NCI-H82 (cell line): Measurements from ENCODE around the gene RGS3.

ENCODE experiments used
- DNase-seq: peaks from one replicate; lab custom pipeline; 2025; lab: John Stamatoyannopoulos, UW

The RGS3 gene

DNA sequence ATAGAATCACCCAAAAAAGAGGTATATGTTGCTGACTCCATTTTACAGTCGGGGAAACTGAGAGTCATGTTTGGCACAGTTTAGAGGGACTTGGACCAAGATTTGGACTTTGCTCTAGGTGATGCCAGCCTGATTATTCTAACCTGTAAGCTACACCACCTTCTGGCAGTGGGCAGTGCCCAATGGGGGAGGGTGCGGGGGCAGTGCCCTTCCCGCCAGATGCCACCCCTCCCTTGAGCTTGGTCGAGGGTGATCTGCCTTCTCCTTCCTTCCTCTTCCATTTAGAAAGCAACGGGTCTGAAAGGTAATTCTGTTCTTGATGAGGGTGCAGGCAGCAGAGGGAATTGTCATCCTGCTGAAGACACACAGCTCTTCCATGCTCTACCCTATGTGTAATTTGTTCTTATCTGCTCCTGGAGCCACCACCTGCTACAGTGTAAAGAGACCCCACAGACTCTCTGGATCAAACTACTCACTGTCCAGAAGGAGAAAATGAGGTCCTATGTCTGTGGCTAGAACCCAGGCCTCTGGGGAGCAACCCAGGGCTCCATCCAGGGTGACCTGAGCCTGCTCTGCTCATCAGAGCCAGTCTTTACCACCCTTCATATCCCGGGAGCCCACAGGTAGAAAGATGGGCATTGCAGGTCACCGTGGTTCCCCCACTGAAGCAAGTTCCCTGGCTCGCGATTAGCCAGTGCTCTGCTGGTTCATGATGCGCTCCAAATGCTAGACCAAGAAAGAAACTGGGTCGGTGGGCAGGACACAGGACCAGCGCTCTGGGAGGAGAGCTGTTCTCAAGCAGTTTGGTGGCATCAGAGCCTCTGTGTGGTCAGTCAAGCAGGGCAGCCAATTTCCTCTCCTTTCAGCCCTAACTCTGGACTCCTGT lies 156.2 kb downstream of the RGS3 start:
- no peak for DNase-seq

GRCh38 chr9:113620377-113621161 lies 157.0 kb downstream of the RGS3 start:
- no peak for DNase-seq

GRCh38 chr9:113621309-113621791 lies 157.8 kb downstream of the RGS3 start:
- DNase-seq, result no peak

- DNase-seq, result no peak
Observed at GRCh38 chr9:113621980-113622379, 158.5 kb downstream of the RGS3 start.

DNA sequence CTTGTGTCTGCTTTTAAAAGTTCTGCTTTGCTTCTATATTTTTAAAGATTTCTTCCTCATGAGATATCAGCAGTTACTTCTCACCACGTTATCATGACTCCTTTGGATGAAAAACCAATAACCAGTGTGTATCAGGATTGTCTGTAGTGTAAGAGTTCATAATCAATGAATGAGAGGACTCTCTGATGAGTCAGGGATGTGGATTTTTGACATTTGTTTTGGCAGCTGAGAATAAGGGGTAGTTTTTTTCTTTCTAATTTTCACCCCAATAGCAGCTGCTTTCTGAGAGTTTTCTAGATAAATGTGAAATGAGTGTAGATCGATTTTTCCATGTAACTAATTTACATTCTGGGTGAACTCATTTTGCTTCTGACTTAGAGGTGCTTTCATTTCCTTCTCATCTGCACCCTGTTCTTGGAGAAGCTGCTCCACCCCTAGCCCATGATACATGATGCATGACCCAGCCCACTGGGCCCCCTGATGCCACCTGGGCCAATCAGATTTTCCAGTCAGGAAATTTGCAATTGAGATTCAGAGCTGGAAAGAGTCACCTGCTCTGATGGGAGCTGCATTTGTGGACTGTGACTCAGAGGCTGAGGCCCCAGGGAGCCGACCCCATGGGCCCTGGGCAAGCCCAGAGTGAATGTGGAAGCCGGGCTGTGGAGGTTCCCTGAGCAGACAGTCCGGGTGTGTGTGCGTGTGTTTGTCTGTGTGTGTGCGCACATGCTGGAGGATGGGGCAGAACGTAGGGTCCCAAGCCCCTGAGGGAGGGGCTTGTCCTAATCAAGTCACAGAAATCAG lies 159.3 kb downstream of the RGS3 start:
- DNase-seq, result peak; percentile 19

DNA sequence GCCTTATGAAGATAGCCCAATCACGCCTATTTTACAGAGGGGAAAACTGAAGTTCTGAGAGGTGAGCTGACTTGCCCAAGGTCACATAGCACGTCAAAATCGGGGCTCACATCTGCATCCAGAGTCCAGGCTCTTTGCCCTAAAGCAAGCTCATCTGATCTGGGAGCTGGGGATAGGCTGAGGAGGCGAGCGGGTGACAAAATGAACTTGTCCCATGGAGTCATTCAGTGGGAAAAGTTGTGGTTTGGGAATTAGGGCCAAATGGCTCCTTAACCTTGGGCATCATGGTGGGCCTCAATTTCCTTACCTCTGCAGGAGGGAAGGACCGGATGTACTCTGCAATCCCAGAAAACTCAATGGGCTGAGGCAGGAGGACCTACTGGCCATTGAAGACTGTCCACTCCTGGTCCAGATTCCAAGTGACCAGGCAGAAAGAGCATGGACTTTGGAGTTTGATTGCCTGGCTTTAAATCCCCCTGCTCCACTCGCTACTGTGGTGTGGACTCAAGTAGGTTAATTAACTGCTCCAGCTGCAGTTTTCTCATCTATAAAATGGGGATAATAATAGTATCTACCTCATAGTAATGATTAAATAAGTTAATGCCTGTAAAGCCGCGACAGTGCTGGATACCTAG lies 160.4 kb downstream of the RGS3 start:
- no peak for DNase-seq

- DNase-seq, result peak; percentile 43
Observed at GRCh38 chr9:113624721-113625120, 161.2 kb downstream of the RGS3 start.

GRCh38 chr9:113625486-113625885 lies 162.0 kb downstream of the RGS3 start:
- DNase-seq, result no peak

DNA sequence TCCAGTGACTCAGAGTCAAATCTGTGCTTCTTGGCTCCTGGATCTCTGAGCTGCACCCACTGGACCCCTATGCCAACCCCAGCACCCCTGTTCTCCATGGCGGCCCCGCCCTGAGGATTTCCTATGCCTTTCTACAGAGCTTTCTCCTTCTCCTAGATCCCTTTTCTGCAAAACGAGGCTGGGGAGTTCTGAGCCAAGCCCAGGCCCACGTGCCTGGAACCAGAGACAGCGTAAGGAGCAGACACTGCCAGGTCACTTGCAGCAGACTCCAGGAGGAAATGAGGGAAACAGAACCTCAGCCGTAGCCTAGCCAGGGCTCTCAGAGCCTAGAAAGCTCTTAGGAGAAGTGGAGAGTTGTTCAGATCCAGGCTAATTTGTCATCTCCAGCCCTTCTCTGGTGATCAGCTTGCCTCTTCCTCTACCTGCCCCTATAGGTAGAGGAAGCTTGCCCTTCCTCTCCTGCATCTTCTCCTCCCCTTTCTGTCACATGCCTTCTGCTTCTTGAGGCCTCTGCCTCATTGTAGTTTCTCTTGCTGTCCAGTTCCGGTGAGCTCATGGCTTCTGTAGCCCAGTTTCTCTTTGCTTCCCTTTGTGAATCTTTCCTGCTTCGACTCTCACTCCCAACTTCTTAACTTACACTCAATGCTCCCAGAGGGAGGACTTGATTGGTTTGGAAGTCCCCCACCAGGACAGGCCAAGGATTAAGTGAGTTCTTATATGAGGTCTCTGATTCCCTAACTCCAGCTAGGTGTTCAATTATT lies 163.4 kb downstream of the RGS3 start:
- no peak for DNase-seq

- no peak for DNase-seq
Observed at GRCh38 chr9:113628621-113629020, 165.1 kb downstream of the RGS3 start.

DNA sequence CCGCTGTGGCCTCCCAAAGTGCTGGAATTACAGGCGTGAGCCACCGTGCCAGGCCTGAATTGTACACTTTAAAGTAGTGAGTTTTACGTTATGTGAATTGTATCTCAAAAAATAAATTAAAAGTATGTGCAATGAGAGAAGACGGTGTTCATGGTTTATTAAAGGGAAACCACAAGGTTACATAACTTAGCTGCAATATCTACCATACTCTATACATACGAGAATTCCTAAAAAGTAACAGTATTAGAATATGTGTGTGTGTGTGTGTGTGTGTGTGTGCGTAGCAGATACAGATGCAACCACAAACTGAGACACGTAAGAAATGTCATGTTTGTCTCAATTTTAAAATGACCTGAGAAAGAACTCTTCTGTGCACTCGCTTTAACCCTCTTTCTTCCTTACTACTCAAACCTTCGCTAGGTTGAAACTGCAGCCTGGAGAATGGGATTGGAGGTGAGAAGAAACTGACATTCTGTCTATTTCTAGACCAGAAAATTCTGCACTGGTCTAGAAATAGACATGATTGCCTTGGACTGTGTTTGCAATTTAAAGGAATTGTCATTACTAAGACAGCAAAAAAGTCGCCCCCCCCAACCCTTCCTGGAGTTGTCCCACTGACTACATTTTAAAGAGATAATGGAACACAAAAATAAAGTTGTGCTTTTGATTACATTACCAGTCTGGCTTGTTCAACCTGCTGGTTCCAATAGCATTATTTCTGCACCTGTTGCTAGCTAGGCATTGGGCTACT lies 167.0 kb downstream of the RGS3 start:
- DNase-seq, result no peak

GRCh38 chr9:113631137-113631765 lies 167.7 kb downstream of the RGS3 start:
- DNase-seq, result no peak

GRCh38 chr9:113631871-113632665 lies 168.5 kb downstream of the RGS3 start:
- peak; percentile 50 for DNase-seq

DNA sequence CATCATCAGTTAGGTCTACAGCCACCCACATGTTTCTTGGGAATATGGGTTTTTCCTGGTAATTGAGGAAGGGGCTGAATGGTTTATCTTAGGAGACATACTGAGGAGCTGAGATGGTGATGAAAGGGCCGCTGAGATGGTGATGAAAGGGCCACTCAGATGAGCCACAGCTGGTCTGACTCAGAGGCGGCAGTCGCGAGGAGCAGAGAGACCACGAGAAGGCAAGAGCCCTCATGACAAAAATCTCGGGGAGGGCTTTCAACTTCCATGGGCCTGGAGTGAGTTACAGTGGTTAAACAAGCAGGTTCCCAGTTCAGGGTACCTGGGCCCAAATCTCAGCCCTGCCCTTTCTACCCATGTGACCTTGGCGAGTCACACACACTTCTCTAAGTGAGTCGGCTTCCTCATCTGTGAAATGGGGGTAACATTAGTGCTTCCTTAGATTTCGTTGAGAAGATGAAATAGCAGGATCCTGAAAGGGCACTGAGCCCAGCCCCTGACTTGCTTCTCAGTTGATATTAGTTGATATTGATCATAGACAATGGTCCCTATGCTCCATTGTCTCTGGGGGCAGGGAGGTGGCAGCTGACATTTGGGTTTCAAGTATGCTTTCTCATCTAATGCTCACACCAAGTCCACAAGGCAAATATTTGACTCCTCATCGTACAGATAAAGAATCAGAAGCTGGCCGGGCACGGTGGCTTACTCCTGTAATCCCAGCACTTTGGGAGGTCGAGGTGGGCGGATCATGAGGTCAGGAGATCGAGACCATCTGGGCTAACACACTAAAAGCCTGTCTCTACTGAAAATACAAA lies 169.5 kb downstream of the RGS3 start:
- DNase-seq, result no peak

DNA sequence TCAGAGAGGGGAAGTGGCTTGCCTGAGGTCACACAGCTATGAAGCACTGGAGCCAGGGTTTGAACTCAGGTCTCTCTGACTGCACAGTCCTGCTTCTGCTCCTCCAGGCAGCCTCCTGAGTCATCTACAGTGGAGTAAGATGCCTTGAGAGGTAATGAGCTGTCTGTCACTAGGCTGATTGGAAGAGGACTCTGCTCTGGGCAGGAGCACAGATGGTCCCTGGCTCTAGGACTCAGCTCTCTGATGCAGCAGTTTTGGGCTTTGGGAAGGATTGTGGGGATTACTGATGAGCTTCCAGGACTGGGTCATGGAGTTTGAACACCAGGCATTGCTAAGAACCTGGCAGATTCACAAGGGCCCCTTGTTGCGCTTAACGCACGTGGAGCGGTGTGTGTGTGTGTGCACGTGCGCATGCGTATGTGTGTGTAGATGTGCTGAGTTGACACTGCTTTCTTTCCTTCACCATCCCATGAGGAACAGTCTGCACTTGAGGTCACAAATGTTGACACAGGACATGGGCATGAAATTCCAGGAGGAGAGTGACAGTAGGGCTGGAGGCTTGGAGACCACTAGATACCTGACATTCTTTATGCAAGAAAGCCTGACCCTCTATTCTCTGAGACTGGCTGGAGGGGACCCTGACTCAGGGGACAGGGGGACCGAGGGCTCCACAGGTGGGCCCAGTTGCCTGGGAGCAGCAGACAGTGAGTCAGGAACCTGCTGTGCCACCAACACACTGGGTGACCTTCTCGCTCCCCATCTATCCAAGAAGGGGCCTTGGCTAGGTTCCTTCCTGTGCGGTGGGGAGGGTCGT lies 170.5 kb downstream of the RGS3 start:
- peak; percentile 99 for DNase-seq

DNA sequence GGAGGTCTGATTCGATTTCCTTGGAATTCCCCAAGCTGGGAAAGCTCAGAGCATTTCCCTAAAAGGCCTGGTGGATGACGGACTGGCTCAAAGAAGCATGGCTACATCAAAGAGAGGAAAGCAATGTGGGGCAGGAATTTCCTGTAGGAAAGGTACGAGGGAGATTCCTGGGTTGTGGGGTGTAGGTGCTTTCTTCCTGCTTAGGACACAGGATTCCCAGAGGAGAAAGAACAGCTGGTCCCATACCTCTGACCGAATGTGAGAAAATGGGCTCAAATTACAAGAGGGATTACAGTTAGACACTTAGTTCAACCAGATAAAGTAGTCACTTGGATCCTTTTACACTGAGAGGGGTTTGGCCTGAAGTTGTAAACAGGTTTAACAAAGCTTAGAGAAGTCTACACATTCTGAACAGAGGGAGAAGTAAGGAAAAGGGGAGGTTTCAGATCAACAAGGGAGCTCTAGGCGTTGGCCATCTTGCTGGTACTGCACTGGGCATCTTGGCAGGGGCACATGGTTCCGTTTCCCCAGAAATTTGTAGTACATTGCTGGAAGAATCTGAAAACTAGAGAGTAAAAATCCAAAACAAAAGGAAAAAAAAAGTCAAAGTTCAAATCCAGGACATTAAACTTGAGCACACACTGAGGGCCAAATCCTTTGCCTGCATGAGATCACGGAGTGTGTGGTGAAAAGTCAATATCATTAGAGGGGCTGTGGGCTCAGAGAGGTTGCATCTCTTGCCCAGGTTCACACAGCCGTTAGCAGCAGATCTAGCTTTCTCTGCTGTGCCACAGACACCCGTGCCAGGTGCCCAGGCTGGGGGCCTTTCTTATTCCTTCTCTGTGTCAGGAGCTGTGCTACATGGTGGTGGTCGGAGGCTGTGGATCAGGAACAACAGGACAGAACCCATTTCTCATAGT lies 171.3 kb downstream of the RGS3 start:
- DNase-seq, result peak; percentile 98
